Measurements from ENCODE around the gene VMAC.

Gene VMAC

GRCh38 chr19:5959260-5960004 lies 54.8 kb downstream of the VMAC start:
- TF ChIP-seq CTCF (IDR thresholded peaks at IDR 0.05; ENCODE audit: low read depth, low read length), result no peak

More at GRCh38 chr19:5959260-5960004, 54.8 kb downstream of the VMAC start:
- no peak overlapping the region for H3K4me3 ChIP-seq (ENCODE audit: low read depth, low read length)

Measured in WI38 (cell line).